DND-41 (cell line): ENCODE results near the gene CCDC174.

Source experiments
- CTCF ChIP-seq: IDR thresholded peaks from 2 replicates; pipeline ENCODE4 v1.5.1; 2012; ENCODE audit warnings: borderline replicate concordance, low read length, moderate library complexity, mild to moderate bottlenecking; ENCODE audit not compliant: poor library complexity, severe bottlenecking; ENCODE audit errors: extremely low read depth
- EZH2 ChIP-seq: IDR thresholded peaks from 3 replicates; pipeline ENCODE4 v1.6.1; 2012; ENCODE audit warnings: borderline replicate concordance, low read depth, mild to moderate bottlenecking, moderate library complexity, low read length, inconsistent platforms; ENCODE audit not compliant: severe bottlenecking

DNA sequence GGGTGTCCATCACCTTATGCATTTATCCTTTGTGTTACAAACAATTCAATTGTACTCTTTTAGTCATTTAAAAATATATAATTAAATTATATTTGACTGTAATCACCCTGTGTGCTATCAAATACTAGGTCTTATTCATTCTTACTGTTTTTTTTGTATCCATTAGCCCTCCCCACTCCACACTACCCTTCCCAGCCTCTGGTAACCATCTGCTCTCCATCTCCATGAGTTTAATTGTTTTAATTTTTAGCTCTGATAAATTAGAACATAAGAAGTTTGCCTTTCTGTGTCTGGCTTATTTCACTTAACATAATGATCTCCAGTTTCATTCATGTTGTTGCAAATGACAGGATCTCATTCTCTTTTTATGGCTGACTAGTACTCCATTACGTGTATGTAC is 40.2 kb downstream of the CCDC174 start:
- TF ChIP-seq CTCF: no peak
- TF ChIP-seq EZH2: no peak
